K562 (cell line): ENCODE measurements around the gene RAB5A. TPM values are rescaled to one million over a fixed set of nuclear protein-coding genes. Genes with fewer than 3 reads are reported as not detected.
A peak's percentile ranks its signal among the peaks of the same experiment; 100 is the strongest.

Experiments
- ARID1B ChIP-seq: fragments of 450-650 bp; IDR thresholded peaks from 2 replicates; pipeline ENCODE4 v1.6.1; 2016; ENCODE audit warnings: antibody characterized with exemption, mild to moderate bottlenecking, inconsistent platforms
- ATF1 ChIP-seq, 2 experiments: fragments of 450-650 bp in 1 of 2; IDR thresholded peaks; 2 replicates each; pipeline ENCODE4 v1.6.1; 2016; ENCODE audit warnings: missing compliant biosample characterization in 1 of 2, missing genetic modification characterization in 1 of 2
- BRD4 ChIP-seq: fragments of 200-600 bp; sonication (generic); IDR thresholded peaks from 2 replicates; pipeline ENCODE4 v1.6.1; 2017; ENCODE audit warnings: inconsistent platforms
- GABPB1 ChIP-seq: sonication (generic); formaldehyde crosslinking; IDR thresholded peaks from 2 replicates; pipeline ENCODE4 v1.8.0; 2022; ENCODE audit warnings: mild to moderate bottlenecking, missing genetic modification reagents
- HMGN3 ChIP-seq: IDR thresholded peaks from 2 replicates; pipeline ENCODE4 v1.6.1; 2011; ENCODE audit warnings: borderline replicate concordance, low read depth, mild to moderate bottlenecking, mixed read lengths, low read length; ENCODE audit not compliant: insufficient read length; ENCODE audit errors: extremely low read depth
- ILF3 ChIP-seq: fragments of 450-650 bp; IDR thresholded peaks from 2 replicates; pipeline ENCODE4 v1.6.1; 2018; ENCODE audit warnings: antibody characterized with exemption, mild to moderate bottlenecking, moderate library complexity, borderline replicate concordance
- MEIS2 ChIP-seq: fragments of 450-650 bp; IDR thresholded peaks from 2 replicates; pipeline ENCODE4 v1.6.1; 2014; ENCODE audit warnings: mild to moderate bottlenecking; ENCODE audit not compliant: partially characterized antibody
- MTA2 ChIP-seq: fragments of 450-650 bp; IDR thresholded peaks from 2 replicates; pipeline ENCODE4 v1.6.1; 2016; ENCODE audit warnings: low read depth
- NCOA4 ChIP-seq: fragments of 450-650 bp; IDR thresholded peaks from 2 replicates; pipeline ENCODE4 v1.6.1; 2018; ENCODE audit warnings: mild to moderate bottlenecking; ENCODE audit not compliant: partially characterized antibody
- NRF1 ChIP-seq, 2 experiments: fragments of 450-650 bp; IDR thresholded peaks in 1 of 2; conservative IDR thresholded peaks in 1 of 2; 2 replicates each; pipeline ENCODE4 v1.6.1; 2014; ENCODE audit warnings: mild to moderate bottlenecking in 2 of 2
- POLR2AphosphoS5 ChIP-seq: IDR thresholded peaks from 2 replicates; pipeline ENCODE4 v1.6.1; 2011; ENCODE audit warnings: mild to moderate bottlenecking, low read depth, low read length, moderate library complexity; ENCODE audit not compliant: control insufficient read depth, insufficient read depth
- RBFOX2 ChIP-seq: fragments of 200-400 bp; formaldehyde crosslinking; IDR thresholded peaks from 2 replicates; pipeline ENCODE4 v1.6.1; 2017; ENCODE audit warnings: low read depth, mild to moderate bottlenecking, low read length, moderate library complexity
- RCOR1 ChIP-seq, 2 experiments: IDR thresholded peaks; 2 replicates each; pipeline ENCODE4 v1.6.1; 2012; ENCODE audit warnings: low read depth in 2 of 2, low read length in 2 of 2, borderline replicate concordance in 1 of 2, improper control_type of control experiment in 1 of 2
- SNRNP70 ChIP-seq: fragments of 200-400 bp; formaldehyde crosslinking; optimal IDR thresholded peaks from 2 replicates; pipeline ENCODE3; 2017; ENCODE audit warnings: low read depth, low read length
- SUPT5H ChIP-seq: fragments of 450-650 bp; IDR thresholded peaks from 2 replicates; pipeline ENCODE4 v1.6.1; 2016
- TAF15 ChIP-seq: fragments of 200-400 bp; formaldehyde crosslinking; IDR thresholded peaks from 2 replicates; pipeline ENCODE4 v1.6.1; 2017; ENCODE audit warnings: mild to moderate bottlenecking, low read depth, low read length, moderate library complexity
- ZEB2 ChIP-seq: fragments of 450-650 bp; IDR thresholded peaks from 2 replicates; pipeline ENCODE4 v1.6.1; 2016
- ZFP30 ChIP-seq: fragments of 250-450 bp; sonication (Bioruptor Pico); IDR thresholded peaks from 2 replicates; pipeline ENCODE4 v1.8.0; 2022; ENCODE audit warnings: moderate library complexity, mild to moderate bottlenecking, inconsistent platforms, borderline replicate concordance
- ZFP36 ChIP-seq: fragments of 150-350 bp; IDR thresholded peaks from 2 replicates; pipeline ENCODE4 v1.6.1; 2018; ENCODE audit warnings: low read length, low read depth; ENCODE audit not compliant: partially characterized antibody
- ZNF253 ChIP-seq: fragments of 250-450 bp; sonication (Bioruptor Pico); conservative IDR thresholded peaks from 2 replicates; pipeline ENCODE4 v1.6.1; 2021; ENCODE audit warnings: mild to moderate bottlenecking
- ZNF316 ChIP-seq: fragments of 450-650 bp; IDR thresholded peaks from 2 replicates; pipeline ENCODE4 v1.6.1; 2016
- ZNF707 ChIP-seq: fragments of 250-450 bp; sonication (Bioruptor Pico); conservative IDR thresholded peaks from 2 replicates; pipeline ENCODE4 v1.8.0; 2022; ENCODE audit warnings: inconsistent platforms, mild to moderate bottlenecking, moderate library complexity
- polyA plus RNA-seq, 8 experiments: library from polyadenylated mRNA; depleted of rRNA in 4 of 8; stranded (reverse) in 5 of 8; unstranded in 3 of 8; fragments of >200 nt; fragmentation: Nextera tagmentation in 2 of 8; fragmentation: Illumina TruSeq in 1 of 8; extraction: Ambion mirVana in 2 of 8; extraction: Trizol in 1 of 8; gene quantifications; 2 replicates each; pipeline versions ENCODE4 v1.2.1 to v1.2.3, GENCODE V29; 2011 to 2014; ENCODE audit warnings: inconsistent platforms in 1 of 8, missing spikeins in 1 of 8
- total RNA-seq, 7 experiments: library from RNA; depleted of rRNA in 6 of 7; stranded (reverse); fragments of >200 nt in 6 of 7; fragmentation: Illumina TruSeq in 2 of 7; extraction: Trizol in 2 of 7; gene quantifications; 2 replicates each; pipeline versions ENCODE4 v1.2.1 to v1.2.3, GENCODE V29; 2011 to 2021; ENCODE audit warnings: low replicate concordance in 1 of 7
- TF ChIP-seq, protein P1 (sequence below), 2 experiments: IDR thresholded peaks in 1 of 2; conservative IDR thresholded peaks in 1 of 2; 2 replicates each; pipeline ENCODE4 v1.6.1; 2016; ENCODE audit warnings: low read depth in 2 of 2, mild to moderate bottlenecking in 1 of 2, missing compliant biosample characterization in 1 of 2, missing genetic modification characterization in 1 of 2, moderate library complexity in 1 of 2
- TF ChIP-seq, protein P2 (sequence below): fragments of 450-650 bp; IDR thresholded peaks from 2 replicates; pipeline ENCODE4 v1.6.1; 2016
- TF ChIP-seq, protein P3 (sequence below): fragments of 250-450 bp; sonication (Bioruptor Pico); IDR thresholded peaks from 2 replicates; pipeline ENCODE4 v1.5.0; 2021
- TF ChIP-seq, protein P4 (sequence below): fragments of 250-450 bp; sonication (Bioruptor Pico); IDR thresholded peaks from 2 replicates; pipeline ENCODE4 v1.8.0; 2022; ENCODE audit warnings: moderate library complexity, mild to moderate bottlenecking, inconsistent platforms

Gene RAB5A
- total and polyA plus RNA-seq, 9 of the 15 experiments (the other 6 are each of a cell fraction or from before 2014, with no cell fraction given): 28.3 to 64.2 (median 49.0) TPM

DNA sequence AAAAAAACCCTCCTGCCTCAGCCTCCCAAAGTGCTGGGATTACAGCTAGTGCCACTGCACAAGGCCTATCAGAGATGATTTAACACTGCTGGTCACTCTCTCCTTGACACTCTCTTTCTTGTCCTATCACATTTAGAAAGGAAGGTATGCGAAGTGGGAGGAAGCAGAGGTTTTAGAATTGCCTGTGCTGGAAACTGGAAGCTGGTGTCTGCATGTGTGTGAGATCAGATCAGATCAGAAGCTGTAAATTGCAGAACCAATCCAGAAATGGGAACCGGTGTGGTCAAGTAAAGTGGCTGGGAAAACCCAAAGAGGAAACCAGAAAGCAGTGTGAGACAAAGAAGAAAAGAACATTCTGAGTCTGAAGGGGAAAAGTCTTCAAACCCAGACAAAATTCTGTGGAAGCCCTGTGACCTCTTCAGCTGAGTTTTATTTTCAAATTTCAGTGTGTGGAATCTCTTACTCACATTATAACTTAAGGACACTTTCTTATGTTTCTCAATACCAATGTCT is 15.7 kb upstream of the RAB5A start (continued):
- TF ChIP-seq, protein P1, sequence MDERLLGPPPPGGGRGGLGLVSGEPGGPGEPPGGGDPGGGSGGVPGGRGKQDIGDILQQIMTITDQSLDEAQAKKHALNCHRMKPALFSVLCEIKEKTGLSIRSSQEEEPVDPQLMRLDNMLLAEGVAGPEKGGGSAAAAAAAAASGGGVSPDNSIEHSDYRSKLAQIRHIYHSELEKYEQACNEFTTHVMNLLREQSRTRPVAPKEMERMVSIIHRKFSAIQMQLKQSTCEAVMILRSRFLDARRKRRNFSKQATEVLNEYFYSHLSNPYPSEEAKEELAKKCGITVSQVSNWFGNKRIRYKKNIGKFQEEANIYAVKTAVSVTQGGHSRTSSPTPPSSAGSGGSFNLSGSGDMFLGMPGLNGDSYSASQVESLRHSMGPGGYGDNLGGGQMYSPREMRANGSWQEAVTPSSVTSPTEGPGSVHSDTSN (CRISPR knock-in tag; IDR thresholded peaks at IDR 0.05; ENCODE audit: low read depth): no peak
- TF ChIP-seq, protein P1 (tag; conservative IDR thresholded peaks at IDR 0.05; ENCODE audit: low read depth): peak; percentile 67
- TF ChIP-seq RCOR1 (IDR thresholded peaks at IDR 0.05; ENCODE audit: borderline replicate concordance in 1 of 2, low read depth in 2 of 2, low read length in 2 of 2) (peak in 1 of 2 experiments; percentile 51; a peak in 1 of 4 replicates), HMGN3 (peak; percentile 73), ZEB2 (no peak), RBFOX2 (no peak), ZNF253 (no peak), ZNF707 (CRISPR knock-in tag) (no peak), SNRNP70 (no peak), ZNF316 (no peak), ZFP36 (peak; percentile 24), ARID1B (peak; percentile 8; the same call in 1 of the 2 replicates), MEIS2 (peak; percentile 81), ATF1 (CRISPR knock-in tag; IDR thresholded peaks at IDR 0.05) (no peak), ATF1 (tag; IDR thresholded peaks at IDR 0.05) (no peak), SUPT5H (no peak), POLR2AphosphoS5 (no peak), ZFP30 (CRISPR knock-in tag) (no peak), MTA2 (0 out of 2 replicates have a peak, but pooled peaks have one; percentile 17), NCOA4 (no peak), GABPB1 (CRISPR knock-in tag) (peak; percentile 23; the same call in 1 of the 2 replicates), BRD4 (0 out of 2 replicates have a peak, but pooled peaks have one; percentile 22), ILF3 (no peak), TAF15 (no peak), NRF1 (conservative IDR thresholded peaks at IDR 0.05 in 1 of 2, IDR thresholded peaks at IDR 0.05 in 1 of 2) (no peak)
- TF ChIP-seq, protein P2, sequence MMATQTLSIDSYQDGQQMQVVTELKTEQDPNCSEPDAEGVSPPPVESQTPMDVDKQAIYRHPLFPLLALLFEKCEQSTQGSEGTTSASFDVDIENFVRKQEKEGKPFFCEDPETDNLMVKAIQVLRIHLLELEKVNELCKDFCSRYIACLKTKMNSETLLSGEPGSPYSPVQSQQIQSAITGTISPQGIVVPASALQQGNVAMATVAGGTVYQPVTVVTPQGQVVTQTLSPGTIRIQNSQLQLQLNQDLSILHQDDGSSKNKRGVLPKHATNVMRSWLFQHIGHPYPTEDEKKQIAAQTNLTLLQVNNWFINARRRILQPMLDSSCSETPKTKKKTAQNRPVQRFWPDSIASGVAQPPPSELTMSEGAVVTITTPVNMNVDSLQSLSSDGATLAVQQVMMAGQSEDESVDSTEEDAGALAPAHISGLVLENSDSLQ: peak; percentile 19; the same call in 1 of the 2 replicates
- TF ChIP-seq, protein P3, sequence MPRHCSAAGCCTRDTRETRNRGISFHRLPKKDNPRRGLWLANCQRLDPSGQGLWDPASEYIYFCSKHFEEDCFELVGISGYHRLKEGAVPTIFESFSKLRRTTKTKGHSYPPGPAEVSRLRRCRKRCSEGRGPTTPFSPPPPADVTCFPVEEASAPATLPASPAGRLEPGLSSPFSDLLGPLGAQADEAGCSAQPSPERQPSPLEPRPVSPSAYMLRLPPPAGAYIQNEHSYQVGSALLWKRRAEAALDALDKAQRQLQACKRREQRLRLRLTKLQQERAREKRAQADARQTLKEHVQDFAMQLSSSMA (CRISPR knock-in tag): no peak
- TF ChIP-seq, protein P4, sequence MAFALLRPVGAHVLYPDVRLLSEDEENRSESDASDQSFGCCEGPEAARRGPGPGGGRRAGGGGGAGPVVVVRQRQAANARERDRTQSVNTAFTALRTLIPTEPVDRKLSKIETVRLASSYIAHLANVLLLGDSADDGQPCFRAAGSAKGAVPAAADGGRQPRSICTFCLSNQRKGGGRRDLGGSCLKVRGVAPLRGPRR (CRISPR knock-in tag): no peak
